ENCODE data around the gene SCG3.

DNA sequence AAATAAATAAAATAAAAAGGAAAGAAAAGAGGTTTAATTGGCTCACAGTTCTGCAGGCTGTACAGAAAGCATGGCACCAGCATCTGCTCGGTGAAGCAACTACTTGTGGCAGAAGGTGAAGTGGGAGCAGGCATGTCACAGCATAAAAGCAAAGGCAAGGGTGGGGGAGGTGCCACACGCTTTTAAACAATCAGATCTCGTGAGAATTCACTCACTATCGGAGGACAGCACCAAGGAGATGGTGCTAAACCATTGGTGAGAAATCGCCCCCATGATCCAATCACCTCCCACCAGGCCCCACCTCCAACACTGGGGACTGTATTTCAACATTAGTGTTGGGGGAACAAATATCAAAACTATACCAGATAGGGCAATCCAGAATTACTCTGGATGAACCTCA, 15.3 kb downstream of the SCG3 start:
- TF ChIP-seq, protein P1, sequence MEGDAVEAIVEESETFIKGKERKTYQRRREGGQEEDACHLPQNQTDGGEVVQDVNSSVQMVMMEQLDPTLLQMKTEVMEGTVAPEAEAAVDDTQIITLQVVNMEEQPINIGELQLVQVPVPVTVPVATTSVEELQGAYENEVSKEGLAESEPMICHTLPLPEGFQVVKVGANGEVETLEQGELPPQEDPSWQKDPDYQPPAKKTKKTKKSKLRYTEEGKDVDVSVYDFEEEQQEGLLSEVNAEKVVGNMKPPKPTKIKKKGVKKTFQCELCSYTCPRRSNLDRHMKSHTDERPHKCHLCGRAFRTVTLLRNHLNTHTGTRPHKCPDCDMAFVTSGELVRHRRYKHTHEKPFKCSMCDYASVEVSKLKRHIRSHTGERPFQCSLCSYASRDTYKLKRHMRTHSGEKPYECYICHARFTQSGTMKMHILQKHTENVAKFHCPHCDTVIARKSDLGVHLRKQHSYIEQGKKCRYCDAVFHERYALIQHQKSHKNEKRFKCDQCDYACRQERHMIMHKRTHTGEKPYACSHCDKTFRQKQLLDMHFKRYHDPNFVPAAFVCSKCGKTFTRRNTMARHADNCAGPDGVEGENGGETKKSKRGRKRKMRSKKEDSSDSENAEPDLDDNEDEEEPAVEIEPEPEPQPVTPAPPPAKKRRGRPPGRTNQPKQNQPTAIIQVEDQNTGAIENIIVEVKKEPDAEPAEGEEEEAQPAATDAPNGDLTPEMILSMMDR (IDR thresholded peaks at IDR 0.05; ENCODE audit: borderline replicate concordance, extremely low read depth, low read length, poor library complexity, severe bottlenecking): no peak
- TF ChIP-seq EZH2 (IDR thresholded peaks at IDR 0.05; ENCODE audit: borderline replicate concordance, low read depth, low read length, severe bottlenecking): no peak
